Upper lobe of left lung (tissue), 4 donors: ENCODE data around the gene LHX3.

ENCODE experiments used
- POLR2A ChIP-seq, 4 donors: fragments of 450-650 bp; IDR thresholded peaks; one replicate each; pipeline ENCODE4 v1.5.1; 2016 to 2017; ENCODE audit warnings: antibody characterized with exemption in 4 of 4, mild to moderate bottlenecking in 2 of 4
- TF ChIP-seq, protein P1 (sequence below), 6 experiments: fragments of 450-650 bp in 4 of 6; fragments of 200-600 bp in 2 of 6; sonication (generic) in 2 of 6; IDR thresholded peaks; one replicate each; pipeline ENCODE4 v1.5.1; 2016 to 2019; ENCODE audit warnings: antibody characterized with exemption in 6 of 6

DNA sequence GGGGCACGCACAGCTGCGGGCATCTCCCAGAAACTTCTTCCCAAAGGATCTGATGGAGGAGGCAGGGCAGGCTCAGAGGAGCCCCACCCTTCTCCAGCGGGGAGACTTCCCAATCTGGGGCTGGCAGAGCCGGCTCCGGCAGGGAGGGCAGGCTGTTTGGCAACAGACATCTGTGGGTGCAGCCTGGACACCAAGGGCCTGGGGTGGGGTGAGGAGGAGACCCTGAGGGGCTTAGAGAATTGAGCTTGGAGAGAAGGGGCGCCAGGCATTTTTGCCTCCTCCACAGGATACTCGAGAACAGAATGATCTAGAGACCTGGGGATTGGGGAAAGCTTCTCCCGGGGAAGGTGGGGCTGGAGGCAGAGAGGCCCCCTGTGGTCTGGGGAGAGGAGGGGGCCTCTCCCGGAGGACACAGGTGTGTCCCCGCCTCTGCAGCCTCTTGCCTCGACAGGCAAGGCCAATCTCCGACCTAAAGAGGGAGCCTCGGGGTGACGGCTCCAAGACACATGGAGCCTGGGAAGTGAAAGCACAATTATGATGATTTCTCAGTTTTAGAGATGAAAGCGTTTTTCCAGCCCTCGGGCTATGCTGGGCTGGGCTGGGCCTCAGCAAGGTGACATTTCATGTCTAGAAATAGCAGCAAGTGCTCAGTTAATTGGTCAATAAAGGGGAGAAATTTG, 8.4 kb downstream of the LHX3 start:
- TF ChIP-seq, protein P1, sequence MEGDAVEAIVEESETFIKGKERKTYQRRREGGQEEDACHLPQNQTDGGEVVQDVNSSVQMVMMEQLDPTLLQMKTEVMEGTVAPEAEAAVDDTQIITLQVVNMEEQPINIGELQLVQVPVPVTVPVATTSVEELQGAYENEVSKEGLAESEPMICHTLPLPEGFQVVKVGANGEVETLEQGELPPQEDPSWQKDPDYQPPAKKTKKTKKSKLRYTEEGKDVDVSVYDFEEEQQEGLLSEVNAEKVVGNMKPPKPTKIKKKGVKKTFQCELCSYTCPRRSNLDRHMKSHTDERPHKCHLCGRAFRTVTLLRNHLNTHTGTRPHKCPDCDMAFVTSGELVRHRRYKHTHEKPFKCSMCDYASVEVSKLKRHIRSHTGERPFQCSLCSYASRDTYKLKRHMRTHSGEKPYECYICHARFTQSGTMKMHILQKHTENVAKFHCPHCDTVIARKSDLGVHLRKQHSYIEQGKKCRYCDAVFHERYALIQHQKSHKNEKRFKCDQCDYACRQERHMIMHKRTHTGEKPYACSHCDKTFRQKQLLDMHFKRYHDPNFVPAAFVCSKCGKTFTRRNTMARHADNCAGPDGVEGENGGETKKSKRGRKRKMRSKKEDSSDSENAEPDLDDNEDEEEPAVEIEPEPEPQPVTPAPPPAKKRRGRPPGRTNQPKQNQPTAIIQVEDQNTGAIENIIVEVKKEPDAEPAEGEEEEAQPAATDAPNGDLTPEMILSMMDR (IDR thresholded peaks at IDR 0.05): no peak
- no peak for TF ChIP-seq POLR2A (IDR thresholded peaks at IDR 0.05)
